ENCODE data around the gene SNX9. TPM values are rescaled to one million over a fixed set of nuclear protein-coding genes. Genes with fewer than 3 reads are reported as not detected.

The SNX9 gene
- total RNA-seq, 2 donors from 2014 or later = 20.5 to 71.9 TPM

DNA sequence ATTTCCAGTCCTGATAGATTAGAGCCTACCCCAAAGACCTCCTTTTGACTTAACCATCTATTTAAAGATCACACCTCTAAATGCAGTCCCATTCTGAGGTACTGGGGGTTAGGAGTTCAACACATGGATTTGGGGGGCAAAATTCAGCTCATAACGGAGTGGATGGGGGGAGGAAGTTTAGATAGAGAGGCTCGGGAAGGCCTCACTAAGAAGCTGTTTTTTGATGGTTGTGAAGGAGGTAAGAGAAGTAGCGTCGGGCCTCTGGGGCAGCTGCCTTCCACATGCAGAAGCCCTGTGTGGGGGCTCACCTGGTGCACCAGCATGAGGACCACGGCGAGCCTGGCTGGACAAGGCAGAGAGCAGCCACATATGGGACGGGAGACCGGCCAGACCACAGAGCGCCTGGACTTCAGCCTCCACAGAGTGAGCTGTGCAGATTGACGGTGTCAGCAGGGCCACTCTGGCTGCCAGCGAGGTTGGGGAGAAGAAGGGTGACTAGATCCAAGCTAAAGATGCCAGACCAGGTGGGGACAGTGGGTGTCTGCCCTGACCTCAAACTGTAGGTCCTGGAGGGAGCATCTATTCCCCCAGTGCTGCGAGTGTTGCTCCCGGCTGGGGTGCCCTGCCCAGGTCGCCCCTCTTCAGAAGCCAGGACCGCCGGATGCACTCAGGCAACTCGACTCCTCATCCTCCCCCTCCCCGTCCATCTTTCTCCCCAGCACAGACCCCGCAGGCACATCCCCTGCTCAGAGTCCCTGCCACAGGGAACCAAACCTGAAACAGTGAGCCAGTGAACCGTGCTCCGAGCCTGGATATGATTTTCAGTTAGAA, 153.5 kb downstream of the SNX9 start:
- H3K4me1 Mint-ChIP-seq = no peaks in the 10 kb centered on the region
- no peak overlapping the region for H3K4me3 Mint-ChIP-seq
- no peak overlapping the region for H3K27ac Mint-ChIP-seq

DNA sequence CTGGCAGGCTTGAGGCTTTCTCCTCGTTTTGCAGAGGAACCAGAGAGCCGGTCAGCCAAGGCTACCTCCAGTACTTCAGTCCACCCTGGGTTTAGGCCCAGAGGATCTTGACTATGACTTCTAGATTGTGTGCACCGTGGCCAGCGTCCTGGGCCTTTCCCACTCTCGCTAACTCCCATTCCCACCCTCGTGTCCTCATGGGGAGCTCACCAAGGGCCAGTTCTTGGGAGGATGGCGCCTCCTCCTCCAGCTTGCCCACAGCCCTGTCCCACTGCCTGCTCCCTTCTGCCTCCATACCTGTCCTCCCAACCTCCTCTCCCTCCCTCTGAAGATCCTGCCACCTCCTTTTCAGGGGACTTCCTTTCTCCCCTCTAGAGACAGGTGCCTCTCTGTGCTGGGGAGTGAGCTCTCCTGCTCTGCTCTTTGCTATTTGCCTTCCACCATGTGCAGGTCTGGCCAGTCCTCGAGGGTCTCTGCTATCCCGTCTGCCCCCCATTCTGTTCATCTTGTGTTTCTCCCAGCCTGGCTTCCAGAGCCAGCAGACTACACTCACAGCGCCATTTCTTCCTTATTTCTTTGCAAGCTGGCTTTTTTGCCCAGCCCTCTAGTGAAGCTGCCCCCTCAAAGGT, 154.2 kb downstream of the SNX9 start:
- no peaks in the 10 kb centered on the region for H3K27me3 Mint-ChIP-seq

More for the DNA sequence above, 153.5 kb downstream of the SNX9 start:
- no peaks in the 10 kb centered on the region for H3K36me3 Mint-ChIP-seq (ENCODE audit: low read depth)
- ATAC-seq (replicated peaks) = no peak
- no peaks in the 10 kb centered on the region for H3K27me3 Mint-ChIP-seq
- no peaks in the 10 kb centered on the region for H3K9me3 Mint-ChIP-seq

DNA sequence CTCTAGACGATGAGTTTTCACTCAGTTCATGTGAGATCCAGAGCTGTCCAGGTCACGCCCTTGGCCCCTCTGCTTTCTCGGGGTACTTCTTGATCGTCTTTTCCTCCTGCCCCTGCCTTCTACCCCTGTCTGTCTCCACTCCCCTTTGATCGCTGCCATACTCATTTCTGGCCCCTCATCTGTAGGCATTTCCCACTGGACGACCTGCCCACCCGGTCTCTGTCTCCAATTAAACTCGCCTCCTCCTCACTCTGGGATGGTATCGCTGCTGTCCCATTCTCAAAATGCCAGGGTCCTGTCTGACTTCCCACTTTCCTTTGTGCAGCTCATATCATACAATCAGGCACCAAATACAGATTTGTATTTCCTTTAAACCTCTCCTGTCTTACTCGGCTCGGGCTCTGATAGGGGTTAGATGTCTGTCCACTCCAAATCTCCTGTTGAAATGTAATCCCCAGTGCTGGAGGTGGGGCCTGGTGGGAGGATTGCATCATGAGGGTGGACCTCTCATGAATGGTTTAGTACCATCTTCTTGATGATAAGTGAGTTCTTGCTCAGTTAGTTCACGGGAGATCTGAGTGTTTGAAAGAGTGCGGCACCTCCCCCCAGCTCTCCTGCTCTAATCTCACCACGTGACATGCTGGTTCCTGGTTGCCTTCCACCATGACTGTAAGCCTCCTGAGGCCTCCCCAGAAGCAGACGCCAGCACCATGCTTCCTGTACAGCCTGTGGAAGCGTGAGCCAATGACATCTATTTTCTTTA, 155.2 kb downstream of the SNX9 start:
- peak overlapping the region; percentile 16 for H3K27ac Mint-ChIP-seq
- no peak overlapping the region for H3K4me3 Mint-ChIP-seq
- no peaks in the 10 kb centered on the region for H3K9me3 Mint-ChIP-seq
- H3K27me3 Mint-ChIP-seq = no peaks in the 10 kb centered on the region
- no peak for ATAC-seq (replicated peaks)
- H3K4me1 Mint-ChIP-seq = peaks cover 3% of the 10 kb centered on the region
- peaks cover 9% of the 10 kb centered on the region for H3K36me3 Mint-ChIP-seq (ENCODE audit: low read depth)

More for the DNA sequence above, 154.2 kb downstream of the SNX9 start:
- H3K4me3 Mint-ChIP-seq = no peak overlapping the region
- peak overlapping the region; percentile 16 for H3K27ac Mint-ChIP-seq
- ATAC-seq (replicated peaks) = no peak
- no peaks in the 10 kb centered on the region for H3K36me3 Mint-ChIP-seq (ENCODE audit: low read depth)
- H3K4me1 Mint-ChIP-seq = no peaks in the 10 kb centered on the region
- no peaks in the 10 kb centered on the region for H3K9me3 Mint-ChIP-seq

DNA sequence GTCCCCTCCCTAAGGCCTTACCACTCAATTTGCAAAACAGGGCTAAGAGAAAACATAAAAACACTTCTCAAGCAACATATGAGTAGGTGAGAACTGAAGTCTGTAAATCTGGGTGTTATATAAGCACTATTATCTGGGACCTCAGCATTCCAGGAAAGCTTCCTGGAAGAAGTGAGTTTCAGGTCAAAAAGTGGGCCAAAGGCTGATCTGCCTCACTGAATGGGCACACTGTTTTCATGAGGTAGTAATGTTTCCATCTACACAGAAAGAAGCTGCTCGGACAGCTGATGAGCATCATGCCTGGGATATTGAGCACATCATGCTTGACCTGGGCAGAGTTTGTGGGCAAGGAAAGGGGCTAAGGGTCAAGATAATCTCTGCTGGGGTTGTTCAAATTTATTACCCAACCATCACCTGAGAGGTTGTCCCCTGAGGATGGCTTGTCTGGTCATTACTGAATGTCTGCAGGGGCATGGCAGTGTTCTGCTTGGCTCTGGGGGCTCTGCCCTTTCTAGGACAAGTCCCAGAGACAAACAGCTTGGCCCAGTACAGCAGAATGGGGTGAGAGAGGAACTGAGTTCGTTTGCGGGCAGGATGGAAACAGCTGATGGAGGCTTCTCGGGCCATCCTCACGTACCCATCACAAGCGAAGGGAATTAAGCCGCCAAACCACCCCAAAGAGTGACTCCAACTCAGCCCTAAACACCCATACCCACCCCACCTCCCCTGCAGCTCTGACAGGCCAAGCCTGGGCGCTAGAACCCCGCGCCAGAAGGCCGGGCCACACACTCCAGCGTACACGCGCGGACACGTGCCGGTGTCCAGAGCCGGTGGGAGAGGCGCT, 157.5 kb downstream of the SNX9 start:
- ATAC-seq (replicated peaks) = no peak
- Mint-ChIP-seq H3K4me1 (peaks cover 5% of the 10 kb centered on the region), H3K27ac (peak overlapping the region; percentile 35), H3K36me3 (ENCODE audit: low read depth) (peaks cover 11% of the 10 kb centered on the region), H3K27me3 (no peaks in the 10 kb centered on the region), H3K4me3 (peak overlapping the region; percentile 87), H3K9me3 (no peaks in the 10 kb centered on the region)

DNA sequence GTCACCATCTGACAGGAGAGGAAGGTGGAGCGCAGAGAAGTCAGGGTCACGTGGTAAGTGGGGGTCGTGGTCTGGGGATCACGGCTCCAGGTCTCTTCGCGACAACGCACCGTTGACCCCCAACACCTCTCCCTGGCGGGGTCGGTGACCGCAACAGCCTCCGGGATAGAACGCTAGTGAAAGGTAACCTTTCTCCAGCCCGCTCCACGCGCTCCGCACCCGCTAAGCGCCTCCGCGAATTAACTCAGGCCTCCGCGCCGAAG, 158.0 kb downstream of the SNX9 start:
- Mint-ChIP-seq H3K36me3 (ENCODE audit: low read depth) (peaks cover 11% of the 10 kb centered on the region), H3K4me3 (peak overlapping the region; percentile 87), H3K9me3 (no peaks in the 10 kb centered on the region), H3K27ac (peak overlapping the region; percentile 35), H3K27me3 (no peaks in the 10 kb centered on the region), H3K4me1 (peaks cover 5% of the 10 kb centered on the region)
- no peak for ATAC-seq (replicated peaks)

DNA sequence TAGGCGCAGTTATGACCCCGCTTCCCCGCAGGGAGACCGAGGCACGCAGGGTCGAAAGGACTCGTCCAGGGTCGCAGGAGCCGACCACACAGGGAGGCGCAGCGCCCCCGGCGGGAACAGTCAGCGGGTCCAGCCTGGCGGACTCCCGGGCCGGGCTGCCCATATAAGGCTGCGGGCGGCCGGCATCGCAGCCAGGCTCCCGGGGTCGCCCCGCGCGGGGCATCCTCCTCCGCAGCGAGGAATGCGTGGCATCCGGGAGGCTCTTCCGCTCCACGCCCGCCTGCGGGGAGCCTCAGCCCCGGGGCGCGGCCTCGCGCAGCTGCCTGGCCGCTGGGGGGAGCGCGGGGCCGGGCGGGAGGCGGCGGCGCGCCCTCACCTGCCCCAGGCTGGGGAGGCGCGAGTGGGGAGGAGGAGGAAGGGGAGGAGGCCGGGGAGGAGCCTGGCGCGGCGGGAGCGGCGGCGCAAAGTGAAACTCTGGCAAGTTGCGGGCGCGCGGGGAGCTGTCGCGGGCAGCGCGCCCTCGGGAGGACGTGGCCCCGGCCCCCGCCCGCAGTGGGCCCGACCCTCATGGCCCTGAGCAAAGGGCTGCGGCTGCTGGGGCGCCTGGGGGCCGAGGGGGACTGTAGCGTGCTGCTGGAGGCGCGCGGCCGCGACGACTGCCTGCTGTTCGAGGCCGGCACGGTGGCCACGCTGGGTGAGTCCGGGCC, 158.5 kb downstream of the SNX9 start, which contains the start of gene SYNJ2:
SYNJ2 (plus strand) TSS at position 469 of the 707 bp plus-strand sequence; CDS start at position 568, 99 bp downstream.
- Mint-ChIP-seq H3K27me3 (no peaks in the 10 kb centered on the region), H3K4me3 (peak within 1 kb of the TSS; percentile 87)

DNA sequence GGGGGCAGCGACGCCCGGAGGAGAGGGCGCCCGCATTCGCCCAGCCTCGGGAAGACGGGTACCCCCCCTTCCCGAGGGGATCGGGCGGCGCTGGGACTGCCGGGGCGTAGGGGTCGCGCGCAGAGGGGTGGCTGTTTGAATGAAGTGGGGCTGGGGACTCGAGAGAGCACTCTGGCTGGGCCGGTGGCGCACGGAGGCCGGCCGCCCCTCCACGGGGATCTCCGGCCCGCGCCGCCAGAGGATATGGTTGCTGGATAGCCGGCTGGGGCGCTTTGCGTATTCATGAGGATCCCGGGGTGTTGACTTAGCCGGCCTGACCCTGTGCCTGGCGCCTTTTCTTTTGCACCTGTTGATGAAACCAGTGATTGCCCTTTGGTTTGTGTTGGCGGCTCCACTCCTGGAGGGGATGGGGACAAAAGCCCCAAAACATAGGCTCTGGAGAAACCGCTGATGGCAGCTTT, 159.1 kb downstream of the SNX9 start:
- peaks cover 5% of the 10 kb centered on the region for H3K4me1 Mint-ChIP-seq
- H3K27ac Mint-ChIP-seq = peak overlapping the region; percentile 87
- no peaks in the 10 kb centered on the region for H3K27me3 Mint-ChIP-seq
- ATAC-seq (replicated peaks) = peak; percentile 47
- H3K36me3 Mint-ChIP-seq (ENCODE audit: low read depth) = peaks cover 11% of the 10 kb centered on the region
- H3K9me3 Mint-ChIP-seq = no peaks in the 10 kb centered on the region
- H3K4me3 Mint-ChIP-seq = peak overlapping the region; percentile 87

More for the DNA sequence above, 158.5 kb downstream of the SNX9 start, which contains the start of gene SYNJ2:
- ATAC-seq (replicated peaks) = peak; percentile 88
- H3K36me3 Mint-ChIP-seq (ENCODE audit: low read depth) = peaks cover 11% of the 10 kb centered on the region
- H3K4me1 Mint-ChIP-seq = peaks cover 5% of the 10 kb centered on the region
- no peaks in the 10 kb centered on the region for H3K9me3 Mint-ChIP-seq
- H3K27ac Mint-ChIP-seq = peak within 1 kb of the TSS; percentile 87

DNA sequence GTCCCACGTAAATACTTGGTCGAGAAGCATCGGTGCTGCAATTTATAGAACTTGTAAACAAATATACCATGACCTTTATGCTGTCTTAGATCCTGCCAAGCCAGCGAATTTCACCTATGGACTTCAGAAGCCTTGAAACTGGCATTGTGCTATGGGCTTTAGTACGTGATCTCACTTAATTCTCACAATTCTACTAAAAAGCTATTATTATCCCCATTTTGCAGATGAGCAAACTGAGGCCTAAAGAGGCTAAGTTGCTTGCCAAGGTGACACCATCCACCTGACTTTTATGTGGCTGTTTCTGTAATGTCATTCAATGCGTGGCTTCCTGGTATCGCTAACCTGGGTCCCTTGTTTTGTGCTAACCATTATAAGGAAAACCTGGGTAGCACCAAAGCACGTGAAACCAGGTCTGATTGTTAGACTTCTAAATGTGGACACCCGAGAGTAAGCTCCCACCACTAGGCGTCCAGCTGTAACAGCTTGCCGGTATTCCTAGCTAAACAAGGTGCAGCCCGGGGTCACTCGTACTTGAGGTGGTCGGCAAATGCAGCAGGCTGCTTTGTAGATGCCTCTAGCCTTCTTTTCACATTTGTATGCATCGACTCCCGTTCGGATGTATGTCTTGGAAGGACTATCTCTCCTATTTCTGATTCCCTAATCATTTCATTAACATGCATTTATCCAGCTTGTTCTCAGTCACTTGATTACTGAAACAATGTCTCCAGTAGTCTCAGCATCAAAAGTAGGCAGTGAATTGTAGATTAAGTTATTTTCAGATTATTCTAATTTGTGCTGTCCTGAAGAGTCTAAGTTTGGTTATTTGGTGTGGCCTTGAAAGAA, 159.7 kb downstream of the SNX9 start:
- Mint-ChIP-seq H3K36me3 (ENCODE audit: low read depth) (peaks cover 11% of the 10 kb centered on the region), H3K4me1 (peaks cover 5% of the 10 kb centered on the region), H3K9me3 (no peaks in the 10 kb centered on the region), H3K27ac (peak overlapping the region; percentile 87), H3K4me3 (peak overlapping the region; percentile 87), H3K27me3 (no peaks in the 10 kb centered on the region)
- ATAC-seq (replicated peaks) = peak; percentile 19

DNA sequence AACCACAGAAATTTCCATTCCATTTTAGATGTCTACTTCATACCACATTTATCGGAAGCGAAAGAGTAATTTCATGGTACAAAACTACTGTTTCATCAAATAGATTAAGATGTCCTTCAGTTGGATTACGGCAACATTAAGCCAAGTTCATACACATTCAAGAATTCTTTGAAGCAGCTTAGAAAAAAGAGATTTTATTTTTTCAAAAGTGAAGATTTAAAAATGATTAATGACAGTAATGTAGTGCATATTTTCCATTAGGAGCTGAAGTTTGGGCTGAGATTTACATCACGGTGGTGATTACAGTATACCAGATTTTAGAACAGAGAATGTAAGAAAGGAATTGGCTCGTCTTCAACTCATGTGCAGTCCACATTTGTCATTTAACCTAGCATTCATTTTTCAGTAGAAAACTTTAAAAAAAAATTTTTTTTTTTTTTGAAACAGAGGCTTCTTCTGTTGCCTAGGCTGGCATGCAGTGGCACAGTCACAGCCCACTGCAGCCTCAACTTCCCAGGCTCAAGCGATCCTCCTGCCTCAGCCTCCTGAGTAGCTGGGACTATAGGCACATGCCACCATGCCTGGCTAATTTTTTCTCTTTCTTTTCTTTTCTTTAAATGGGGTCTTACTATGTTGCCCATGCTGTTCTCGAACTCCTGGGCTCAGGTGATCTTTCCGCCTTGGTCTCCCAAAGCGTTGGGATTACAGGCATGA, 160.5 kb downstream of the SNX9 start:
- Mint-ChIP-seq H3K36me3 (ENCODE audit: low read depth) (peaks cover 11% of the 10 kb centered on the region), H3K9me3 (no peaks in the 10 kb centered on the region), H3K27me3 (no peaks in the 10 kb centered on the region), H3K4me3 (peak overlapping the region; percentile 87), H3K4me1 (peaks cover 5% of the 10 kb centered on the region), H3K27ac (peak overlapping the region; percentile 87)
- no peak for ATAC-seq (replicated peaks)

DNA sequence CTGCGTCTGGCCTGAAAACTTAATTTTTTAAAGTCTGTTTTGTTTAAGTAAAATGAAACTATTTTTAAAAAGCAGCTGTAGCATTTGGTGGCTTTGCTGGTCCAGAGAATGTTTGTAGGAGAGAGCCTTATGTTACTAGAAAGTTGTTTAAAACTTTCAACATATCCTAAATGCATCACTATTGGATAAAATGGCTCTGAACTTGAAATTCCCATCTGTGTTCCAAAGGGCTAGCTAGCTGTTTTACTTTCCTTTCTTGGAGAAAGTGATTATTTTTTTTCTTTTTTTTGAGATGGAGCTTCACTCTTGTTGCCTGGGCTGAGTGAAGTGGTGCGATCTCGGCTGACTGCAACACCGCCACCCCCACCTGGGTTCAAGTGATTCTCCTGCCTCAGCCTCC, 161.1 kb downstream of the SNX9 start:
- H3K27me3 Mint-ChIP-seq = no peaks in the 10 kb centered on the region
- no peak overlapping the region for H3K27ac Mint-ChIP-seq
- peak overlapping the region; percentile 87 for H3K4me3 Mint-ChIP-seq
- H3K9me3 Mint-ChIP-seq = no peaks in the 10 kb centered on the region
- ATAC-seq (replicated peaks) = no peak
- H3K4me1 Mint-ChIP-seq = peaks cover 5% of the 10 kb centered on the region
- peaks cover 11% of the 10 kb centered on the region for H3K36me3 Mint-ChIP-seq (ENCODE audit: low read depth)

DNA sequence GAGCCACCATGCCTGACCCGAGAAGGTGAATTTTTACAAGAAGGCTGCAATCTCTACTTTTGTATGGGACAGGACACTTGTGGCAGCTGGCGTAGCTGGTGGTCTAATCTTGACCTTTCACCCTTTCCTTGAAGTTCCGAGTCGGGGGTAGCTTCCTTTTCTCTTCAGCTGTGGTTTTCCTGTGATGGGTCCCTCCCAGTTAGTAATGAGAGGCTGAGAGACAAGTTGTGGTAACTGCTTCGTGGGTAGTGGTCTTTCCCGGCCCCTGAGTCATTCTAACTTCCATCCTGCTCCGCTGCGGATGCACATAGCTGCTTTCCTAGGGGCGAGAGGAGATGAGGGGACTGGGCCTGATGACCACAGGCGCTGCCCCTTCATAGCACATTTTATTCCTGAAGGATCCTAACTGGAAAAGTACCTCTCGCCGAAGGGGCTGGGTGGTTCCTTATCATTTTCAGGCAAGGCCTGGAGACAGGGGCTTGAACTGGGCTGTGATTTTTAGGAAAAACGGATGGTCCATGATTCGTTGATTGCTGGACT, 161.7 kb downstream of the SNX9 start:
- Mint-ChIP-seq H3K27me3 (no peaks in the 10 kb centered on the region), H3K9me3 (no peaks in the 10 kb centered on the region), H3K4me1 (peaks cover 5% of the 10 kb centered on the region), H3K36me3 (ENCODE audit: low read depth) (peaks cover 11% of the 10 kb centered on the region), H3K27ac (no peak overlapping the region), H3K4me3 (peak overlapping the region; percentile 87)
- ATAC-seq (replicated peaks) = no peak

All from activated T-helper 17 cell treated with anti-CD3 and anti-CD28 coated beads, Interleukin-2, amount 50 U/mL, for 72 hours (primary cell).